Neural crest cell (in vitro differentiated cells): ENCODE measurements around the gene GTPBP3. TPM values are rescaled to one million over a fixed set of nuclear protein-coding genes. Genes with fewer than 3 reads are reported as not detected.

ENCODE experiments used
- DNase-seq: peaks from one replicate; pipeline ENCODE4 v3.0.0; 2021; ENCODE audit warnings: low read depth, mixed read lengths, low spot score
- H3K27ac Mint-ChIP-seq: one replicate; pipeline ENCODE4 v1.8.0; 2021; ENCODE audit warnings: mild to moderate bottlenecking, mixed read lengths; ENCODE audit not compliant: unreplicated experiment
- H3K27me3 Mint-ChIP-seq: 2 replicates; pipeline ENCODE4 v1.8.0; 2021; ENCODE audit warnings: low read depth, mild to moderate bottlenecking, mixed read lengths
- H3K36me3 Mint-ChIP-seq: 2 replicates; pipeline ENCODE4 v1.8.0; 2021; ENCODE audit warnings: low read depth, mild to moderate bottlenecking, mixed read lengths
- H3K4me1 Mint-ChIP-seq: 2 replicates; pipeline ENCODE4 v1.8.0; 2021; ENCODE audit warnings: mixed read lengths
- H3K4me3 Mint-ChIP-seq: one replicate; pipeline ENCODE4 v1.8.0; 2021; ENCODE audit warnings: mild to moderate bottlenecking, mixed read lengths
- H3K9me3 Mint-ChIP-seq: 2 replicates; pipeline ENCODE4 v1.8.0; 2021; ENCODE audit warnings: mixed read lengths
- total RNA-seq: library from RNA; stranded (reverse); gene quantifications from 2 replicates; pipeline ENCODE4 v1.2.1, GENCODE V29; 2021
- TF ChIP-seq, protein P1 (sequence below): fragments of 200-600 bp; sonication (generic); conservative IDR thresholded peaks from 2 replicates; pipeline ENCODE4 v1.5.0; 2021; ENCODE audit warnings: antibody characterized with exemption, mild to moderate bottlenecking

The GTPBP3 gene
- total RNA-seq, 1 donor from 2014 or later: 57.8 TPM

DNA sequence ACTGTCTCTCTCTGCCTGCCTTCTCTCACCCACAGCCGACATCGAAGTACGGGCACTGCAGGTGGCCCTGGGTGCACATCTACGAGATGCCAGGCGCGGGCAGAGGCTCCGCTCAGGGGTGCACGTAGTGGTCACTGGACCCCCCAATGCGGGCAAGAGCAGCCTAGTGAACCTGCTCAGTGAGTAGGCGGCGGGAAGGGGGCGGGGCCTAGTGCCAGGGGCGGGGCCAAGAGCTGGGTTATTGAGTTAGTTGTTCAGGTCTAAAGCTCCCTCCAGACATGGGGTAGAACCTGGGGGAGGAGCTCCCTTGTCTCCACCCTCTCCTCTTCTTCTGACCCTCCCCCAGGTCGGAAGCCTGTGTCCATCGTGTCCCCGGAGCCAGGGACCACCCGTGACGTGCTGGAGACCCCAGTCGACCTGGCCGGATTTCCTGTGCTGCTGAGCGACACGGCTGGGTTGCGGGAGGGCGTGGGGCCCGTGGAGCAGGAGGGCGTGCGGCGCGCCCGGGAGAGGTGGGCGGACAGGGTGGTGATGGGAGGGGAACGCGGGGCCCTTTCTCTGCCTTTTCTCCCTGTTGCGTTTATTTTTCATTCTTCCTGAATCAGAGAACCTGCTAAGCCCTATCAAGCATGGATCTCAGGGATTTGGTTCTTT, 1.9 kb downstream of the GTPBP3 start:
- H3K4me3 Mint-ChIP-seq: peak overlapping the region; percentile 70

DNA sequence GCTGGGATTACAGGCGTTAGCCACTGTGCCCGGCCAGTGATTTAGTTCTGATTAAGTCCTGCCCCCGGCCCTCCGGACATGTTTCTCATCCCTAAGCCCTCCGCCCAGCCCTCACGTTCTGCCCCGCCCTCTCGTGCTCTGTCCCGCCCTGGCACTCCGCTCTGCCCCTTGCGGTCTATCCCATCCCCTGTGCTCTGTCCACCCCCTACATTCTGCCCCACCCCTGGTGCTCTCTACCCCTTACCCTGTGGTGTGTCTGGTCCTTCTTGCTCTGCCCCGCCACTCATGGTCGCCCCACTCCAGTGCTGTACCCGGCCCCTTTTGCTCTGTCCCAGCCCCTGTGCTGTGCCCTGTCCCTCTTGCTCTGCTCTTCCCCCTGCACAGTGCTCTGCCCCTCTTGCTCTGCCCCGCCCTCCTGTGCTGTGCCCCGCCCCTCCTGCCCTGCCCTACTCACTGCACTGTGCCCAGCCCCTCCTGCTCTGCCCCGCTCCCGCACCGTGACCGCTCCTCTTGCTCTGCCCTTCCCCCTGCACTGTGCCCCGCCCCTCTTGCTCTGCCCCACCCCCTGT, 3.0 kb downstream of the GTPBP3 start:
- TF ChIP-seq, protein P1, sequence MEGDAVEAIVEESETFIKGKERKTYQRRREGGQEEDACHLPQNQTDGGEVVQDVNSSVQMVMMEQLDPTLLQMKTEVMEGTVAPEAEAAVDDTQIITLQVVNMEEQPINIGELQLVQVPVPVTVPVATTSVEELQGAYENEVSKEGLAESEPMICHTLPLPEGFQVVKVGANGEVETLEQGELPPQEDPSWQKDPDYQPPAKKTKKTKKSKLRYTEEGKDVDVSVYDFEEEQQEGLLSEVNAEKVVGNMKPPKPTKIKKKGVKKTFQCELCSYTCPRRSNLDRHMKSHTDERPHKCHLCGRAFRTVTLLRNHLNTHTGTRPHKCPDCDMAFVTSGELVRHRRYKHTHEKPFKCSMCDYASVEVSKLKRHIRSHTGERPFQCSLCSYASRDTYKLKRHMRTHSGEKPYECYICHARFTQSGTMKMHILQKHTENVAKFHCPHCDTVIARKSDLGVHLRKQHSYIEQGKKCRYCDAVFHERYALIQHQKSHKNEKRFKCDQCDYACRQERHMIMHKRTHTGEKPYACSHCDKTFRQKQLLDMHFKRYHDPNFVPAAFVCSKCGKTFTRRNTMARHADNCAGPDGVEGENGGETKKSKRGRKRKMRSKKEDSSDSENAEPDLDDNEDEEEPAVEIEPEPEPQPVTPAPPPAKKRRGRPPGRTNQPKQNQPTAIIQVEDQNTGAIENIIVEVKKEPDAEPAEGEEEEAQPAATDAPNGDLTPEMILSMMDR: no peak
- Mint-ChIP-seq H3K4me3 (no peak overlapping the region), H3K27ac (no peak overlapping the region), H3K36me3 (no peaks in the 10 kb centered on the region), H3K9me3 (no peaks in the 10 kb centered on the region), H3K27me3 (no peaks in the 10 kb centered on the region), H3K4me1 (peaks cover 6% of the 10 kb centered on the region)
- no peak for DNase-seq

More for the DNA sequence above, 1.9 kb downstream of the GTPBP3 start:
- H3K4me1 Mint-ChIP-seq: peaks cover 14% of the 10 kb centered on the region
- H3K27me3 Mint-ChIP-seq: no peaks in the 10 kb centered on the region
- H3K27ac Mint-ChIP-seq: no peak overlapping the region
- DNase-seq: no peak
- H3K36me3 Mint-ChIP-seq: no peaks in the 10 kb centered on the region
- TF ChIP-seq, protein P1: no peak
- H3K9me3 Mint-ChIP-seq: no peaks in the 10 kb centered on the region

DNA sequence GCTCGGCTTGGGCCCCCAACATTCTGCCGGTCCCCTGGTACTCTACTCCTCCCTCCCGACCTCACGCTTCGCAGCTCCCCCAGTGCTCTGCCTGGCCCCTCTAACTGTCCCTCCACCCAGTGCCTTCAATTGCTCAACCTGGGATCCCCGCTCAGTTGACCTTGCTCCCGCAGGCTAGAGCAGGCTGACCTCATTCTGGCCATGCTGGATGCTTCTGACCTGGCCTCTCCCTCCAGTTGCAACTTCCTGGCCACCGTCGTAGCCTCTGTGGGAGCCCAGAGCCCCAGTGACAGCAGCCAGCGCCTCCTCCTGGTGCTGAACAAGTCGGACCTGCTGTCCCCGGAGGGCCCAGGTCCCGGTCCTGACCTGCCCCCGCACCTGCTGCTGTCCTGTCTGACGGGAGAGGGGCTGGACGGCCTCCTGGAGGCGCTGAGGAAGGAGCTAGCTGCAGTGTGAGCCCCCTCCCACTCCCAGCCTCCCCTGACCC, 3.6 kb downstream of the GTPBP3 start:
- TF ChIP-seq, protein P1: no peak
- no peaks in the 10 kb centered on the region for H3K9me3 Mint-ChIP-seq
- no peaks in the 10 kb centered on the region for H3K36me3 Mint-ChIP-seq
- H3K4me1 Mint-ChIP-seq: peaks cover 6% of the 10 kb centered on the region
- H3K27me3 Mint-ChIP-seq: no peaks in the 10 kb centered on the region
- DNase-seq: no peak
- H3K4me3 Mint-ChIP-seq: no peak overlapping the region
- no peak overlapping the region for H3K27ac Mint-ChIP-seq

DNA sequence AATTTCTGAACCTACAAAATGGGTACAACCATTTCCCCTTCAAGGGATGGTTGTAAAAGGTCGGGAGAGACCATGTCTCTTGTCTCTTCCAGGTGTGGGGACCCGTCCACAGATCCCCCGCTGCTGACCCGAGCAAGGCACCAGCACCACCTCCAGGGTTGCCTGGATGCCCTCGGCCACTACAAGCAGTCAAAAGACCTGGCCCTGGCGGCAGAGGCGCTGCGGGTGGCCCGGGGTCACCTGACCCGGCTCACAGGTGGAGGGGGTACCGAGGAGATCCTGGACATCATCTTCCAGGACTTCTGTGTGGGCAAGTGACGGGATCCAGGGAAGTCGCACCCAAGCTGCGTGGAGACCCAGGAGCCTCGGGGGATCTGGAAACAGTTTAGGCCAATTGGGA, 4.0 kb downstream of the GTPBP3 start:
- Mint-ChIP-seq H3K36me3 (no peaks in the 10 kb centered on the region), H3K4me3 (peak overlapping the region; percentile 44), H3K27ac (no peak overlapping the region), H3K4me1 (peaks cover 10% of the 10 kb centered on the region), H3K9me3 (no peaks in the 10 kb centered on the region), H3K27me3 (no peaks in the 10 kb centered on the region)
- DNase-seq: no peak
- TF ChIP-seq, protein P1: no peak

DNA sequence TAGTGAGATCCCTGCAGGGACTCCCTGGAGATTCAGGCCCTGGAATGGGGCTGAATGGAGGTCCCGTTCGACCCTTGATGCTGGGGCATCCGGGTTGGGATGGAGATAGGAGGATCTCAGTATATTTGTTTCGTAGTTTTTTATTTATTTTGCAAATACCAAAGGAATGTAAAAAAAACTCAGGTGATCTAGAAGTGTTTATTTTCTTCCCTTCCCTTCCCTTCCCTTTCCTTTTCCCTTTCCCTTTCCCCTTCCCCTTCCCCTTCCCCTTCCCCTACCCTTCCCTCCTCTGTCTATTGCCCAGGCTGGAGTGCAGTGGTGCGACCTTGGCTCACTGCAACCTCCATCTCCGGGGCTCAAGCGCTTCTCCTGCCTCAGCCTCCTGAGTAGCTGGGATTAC, 4.5 kb downstream of the GTPBP3 start:
- DNase-seq: no peak
- Mint-ChIP-seq H3K27me3 (no peaks in the 10 kb centered on the region), H3K36me3 (no peaks in the 10 kb centered on the region), H3K4me1 (peaks cover 11% of the 10 kb centered on the region), H3K4me3 (peak overlapping the region; percentile 44), H3K9me3 (no peaks in the 10 kb centered on the region), H3K27ac (no peak overlapping the region)
- TF ChIP-seq, protein P1: no peak
